AG08395 (cell line): ENCODE results near the gene BPHL.
"Not testable (repeated sequence)": the region's sequence is repeated elsewhere in the genome, so short reads cannot be mapped to it uniquely, and the experiment has no call there.

ENCODE experiments used
- DNase-seq: peaks from one replicate; pipeline ENCODE4 v3.0.0; 2012; ENCODE audit warnings: mixed read lengths, low spot score

Gene BPHL

GRCh38 chr6:3118353-3119039 lies at the start of gene BPHL:
Gene BPHL, plus strand, starts transcription at chr6:3118711. Its CDS starts 30 bp downstream, at chr6:3118741.
- DNase-seq, result peak; percentile 100

GRCh38 chr6:3071568-3071967 lies 46.9 kb upstream of the BPHL start:
- no peak for DNase-seq

- DNase-seq, result no peak
Measured at GRCh38 chr6:3072798-3073197, 45.7 kb upstream of the BPHL start.

- no peak for DNase-seq
Measured at GRCh38 chr6:3073382-3073781, 45.1 kb upstream of the BPHL start.

- DNase-seq, result no peak
Measured at GRCh38 chr6:3075772-3076113, 42.8 kb upstream of the BPHL start.

- DNase-seq, result no peak
Measured at GRCh38 chr6:3076320-3076719, 42.2 kb upstream of the BPHL start.

- DNase-seq, result no peak
Measured at GRCh38 chr6:3077430-3077829, 41.1 kb upstream of the BPHL start.

GRCh38 chr6:3078952-3079351 lies 39.6 kb upstream of the BPHL start:
- not testable (repeated sequence) for DNase-seq

- no peak for DNase-seq
Measured at GRCh38 chr6:3079682-3080081, 38.8 kb upstream of the BPHL start.

GRCh38 chr6:3081960-3082359 lies 36.6 kb upstream of the BPHL start:
- DNase-seq, result no peak

- no peak for DNase-seq
Measured at GRCh38 chr6:3085074-3085473, 33.4 kb upstream of the BPHL start.

GRCh38 chr6:3086282-3086946 lies 32.1 kb upstream of the BPHL start:
- no peak for DNase-seq

GRCh38 chr6:3088446-3088845 lies 30.1 kb upstream of the BPHL start:
- DNase-seq, result peak; percentile 66

- DNase-seq, result peak; percentile 59
Measured at GRCh38 chr6:3088968-3089367, 29.5 kb upstream of the BPHL start.

GRCh38 chr6:3090013-3090412 lies 28.5 kb upstream of the BPHL start:
- DNase-seq, result no peak

GRCh38 chr6:3094815-3095214 lies 23.7 kb upstream of the BPHL start:
- DNase-seq, result no peak

- DNase-seq, result no peak
Measured at GRCh38 chr6:3102875-3103274, 15.6 kb upstream of the BPHL start.

- no peak for DNase-seq
Measured at GRCh38 chr6:3108746-3109414, 9.6 kb upstream of the BPHL start.

- no peak for DNase-seq
Measured at GRCh38 chr6:3109761-3110160, 8.8 kb upstream of the BPHL start.

GRCh38 chr6:3114377-3114776 lies 4.1 kb upstream of the BPHL start:
- no peak for DNase-seq

GRCh38 chr6:3117912-3118352 lies 579 bp upstream of the BPHL start:
- no peak for DNase-seq

- DNase-seq, result peak; percentile 40
Measured at GRCh38 chr6:3119040-3119723, 671 bp downstream of the BPHL start.

GRCh38 chr6:3120765-3121089 lies 2.2 kb downstream of the BPHL start:
- DNase-seq, result no peak
